MM.1S (cell line): ENCODE data around the gene RHBDD1.

Experiments
- EZH2 ChIP-seq: fragments of 300-600 bp; sonication (generic); optimal IDR thresholded peaks from 2 replicates; pipeline ENCODE3; 2017; ENCODE audit warnings: low read depth, mild to moderate bottlenecking, antibody characterized with exemption, low read length, mixed read lengths
- TF ChIP-seq, protein P1 (sequence below): fragments of 300-600 bp; sonication (generic); IDR thresholded peaks from 2 replicates; pipeline ENCODE4 v1.5.1; 2016; ENCODE audit warnings: antibody characterized with exemption, low read length, mixed read lengths

DNA sequence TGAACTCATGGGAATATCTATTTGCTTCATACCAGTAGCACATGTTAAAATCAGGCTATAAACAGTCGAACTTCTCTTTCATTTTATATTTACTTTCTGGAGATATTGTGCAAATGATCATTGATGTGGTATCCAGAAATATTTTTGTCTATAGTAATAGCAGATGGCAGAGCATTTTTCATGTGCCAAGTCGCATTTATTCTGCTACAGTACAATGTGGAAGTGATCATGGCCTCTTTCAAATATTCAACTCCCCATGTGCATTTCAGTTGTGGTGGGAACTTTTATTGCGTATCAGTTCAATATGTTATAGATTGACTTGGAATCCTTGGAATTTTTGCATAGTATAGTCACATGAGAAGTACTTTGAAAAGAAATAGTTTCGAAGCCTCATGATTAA is 57.4 kb downstream of the RHBDD1 start:
- TF ChIP-seq EZH2, result no peak
- TF ChIP-seq, protein P1, sequence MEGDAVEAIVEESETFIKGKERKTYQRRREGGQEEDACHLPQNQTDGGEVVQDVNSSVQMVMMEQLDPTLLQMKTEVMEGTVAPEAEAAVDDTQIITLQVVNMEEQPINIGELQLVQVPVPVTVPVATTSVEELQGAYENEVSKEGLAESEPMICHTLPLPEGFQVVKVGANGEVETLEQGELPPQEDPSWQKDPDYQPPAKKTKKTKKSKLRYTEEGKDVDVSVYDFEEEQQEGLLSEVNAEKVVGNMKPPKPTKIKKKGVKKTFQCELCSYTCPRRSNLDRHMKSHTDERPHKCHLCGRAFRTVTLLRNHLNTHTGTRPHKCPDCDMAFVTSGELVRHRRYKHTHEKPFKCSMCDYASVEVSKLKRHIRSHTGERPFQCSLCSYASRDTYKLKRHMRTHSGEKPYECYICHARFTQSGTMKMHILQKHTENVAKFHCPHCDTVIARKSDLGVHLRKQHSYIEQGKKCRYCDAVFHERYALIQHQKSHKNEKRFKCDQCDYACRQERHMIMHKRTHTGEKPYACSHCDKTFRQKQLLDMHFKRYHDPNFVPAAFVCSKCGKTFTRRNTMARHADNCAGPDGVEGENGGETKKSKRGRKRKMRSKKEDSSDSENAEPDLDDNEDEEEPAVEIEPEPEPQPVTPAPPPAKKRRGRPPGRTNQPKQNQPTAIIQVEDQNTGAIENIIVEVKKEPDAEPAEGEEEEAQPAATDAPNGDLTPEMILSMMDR, result no peak
